Endothelial cell of umbilical vein (primary cell): ENCODE results near the gene WNT4. TPM values are rescaled to one million over a fixed set of nuclear protein-coding genes. Genes with fewer than 3 reads are reported as not detected.

Experiments used
- BruUV-seq: library from RNA; stranded (reverse); fragments of 400-500 nt; replicated peaks from 2 replicates; lab custom pipeline; 2021; lab: Mats Ljungman, UMichigan
- CTCF ChIA-PET: fragments of 300-600, 350-600 bp; sonication (Branson Sonifier 250); formaldehyde crosslinking; loops from one replicate; lab custom pipeline; 2021; ENCODE audit warnings: antibody characterized with exemption, inconsistent platforms; lab: Charles Lee
- POLR2A ChIA-PET: fragments of 300-600, 350-600 bp; sonication (Branson Sonifier 250); formaldehyde crosslinking; loops from one replicate; lab custom pipeline; 2021; ENCODE audit warnings: antibody characterized with exemption, inconsistent platforms; lab: Charles Lee
- DNase-seq: peaks from one replicate; pipeline ENCODE4 v3.0.0-alpha.2; 2011; ENCODE audit warnings: low read depth, low spot score
- FAIRE-seq: peaks from 2 replicates; lab custom pipeline; 2011; peaks lifted over from hg19 to GRCh38; lab: Jason Lieb, UNC
- H2AFZ ChIP-seq: 2 replicates; pipeline ENCODE4 v1.6.0; 2012; ENCODE audit warnings: low read depth, low read length, control low read depth, inconsistent platforms
- H3K27ac ChIP-seq: 2 replicates; pipeline ENCODE4 v1.5.1; 2011; ENCODE audit warnings: low read depth, mild to moderate bottlenecking, control low read depth, low read length, moderate library complexity; ENCODE audit not compliant: insufficient read depth
- H3K27me3 ChIP-seq, 2 experiments: 2 replicates each; pipeline versions ENCODE4 v1.6.0 to v1.6.1; 2011; ENCODE audit warnings: low read length in 2 of 2, mixed read lengths in 1 of 2; ENCODE audit not compliant: control insufficient read depth in 2 of 2, insufficient read depth in 2 of 2
- H3K36me3 ChIP-seq, 2 experiments: 2 replicates in 1 of 2; 3 replicates in 1 of 2; pipeline ENCODE4 v1.5.1; 2011; ENCODE audit warnings: low read length in 2 of 2, mild to moderate bottlenecking in 1 of 2, moderate library complexity in 1 of 2; ENCODE audit not compliant: control insufficient read depth in 2 of 2, insufficient read depth in 2 of 2; ENCODE audit errors: extremely low read depth in 1 of 2
- H3K4me1 ChIP-seq: 3 replicates; pipeline ENCODE4 v1.5.1; 2011; ENCODE audit warnings: mild to moderate bottlenecking, low read length; ENCODE audit not compliant: control insufficient read depth, insufficient read depth; ENCODE audit errors: extremely low read depth
- H3K4me2 ChIP-seq: 2 replicates; pipeline ENCODE4 v1.6.1; 2011; ENCODE audit warnings: low read length, control low read depth, mixed read lengths; ENCODE audit not compliant: insufficient read depth
- H3K4me3 ChIP-seq, 3 experiments: fragments of 200-600 bp in 1 of 3; sonication (generic), shearing (Covaris generic) in 1 of 3; replicated peaks in 1 of 3; 2 replicates each; pipeline ENCODE4 v1.5.1; 2011 to 2016; ENCODE audit warnings: control low read depth in 3 of 3, low read length in 3 of 3, mild to moderate bottlenecking in 2 of 3, inconsistent platforms in 1 of 3, low read depth in 1 of 3, moderate library complexity in 1 of 3; ENCODE audit not compliant: insufficient read depth in 1 of 3
- H3K79me2 ChIP-seq: 2 replicates; pipeline ENCODE4 v1.6.0; 2012; ENCODE audit warnings: low read length, inconsistent platforms; ENCODE audit not compliant: control insufficient read depth, insufficient read depth
- H3K9ac ChIP-seq: replicated peaks from 2 replicates; pipeline ENCODE3; 2011; ENCODE audit warnings: low read length, control low read depth; ENCODE audit not compliant: insufficient read depth; ENCODE audit errors: extremely low read depth
- H3K9me1 ChIP-seq: replicated peaks from 3 replicates; pipeline ENCODE4 v1.6.0; 2011; ENCODE audit warnings: mild to moderate bottlenecking, low read length; ENCODE audit not compliant: control insufficient read depth, insufficient read depth; ENCODE audit errors: extremely low read depth
- H3K9me3 ChIP-seq: replicated peaks from 2 replicates; pipeline ENCODE4 v1.5.1; 2012; ENCODE audit warnings: low read length, inconsistent platforms; ENCODE audit not compliant: control insufficient read depth, insufficient read depth
- H4K20me1 ChIP-seq: replicated peaks from 2 replicates; pipeline ENCODE3; 2011; ENCODE audit warnings: mild to moderate bottlenecking, low read length; ENCODE audit not compliant: control insufficient read depth, insufficient read depth; ENCODE audit errors: extremely low read depth
- EZH2 ChIP-seq: IDR thresholded peaks from 2 replicates; pipeline ENCODE4 v1.6.1; 2012; ENCODE audit warnings: borderline replicate concordance, low read depth, mild to moderate bottlenecking, moderate library complexity, low read length, inconsistent platforms; ENCODE audit not compliant: severe bottlenecking
- FOS ChIP-seq: IDR thresholded peaks from 2 replicates; pipeline ENCODE4 v1.6.1; 2011; ENCODE audit warnings: mild to moderate bottlenecking, low read length, moderate library complexity, borderline replicate concordance; ENCODE audit not compliant: insufficient read depth
- GATA2 ChIP-seq: IDR thresholded peaks from 2 replicates; pipeline ENCODE4 v1.7.0; 2011; ENCODE audit warnings: low read depth, mild to moderate bottlenecking, moderate library complexity, mixed read lengths, low read length; ENCODE audit not compliant: insufficient read length, insufficient read depth
- JUN ChIP-seq: IDR thresholded peaks from 2 replicates; pipeline ENCODE4 v1.6.1; 2011; ENCODE audit warnings: borderline replicate concordance, low read depth; ENCODE audit not compliant: insufficient read length, insufficient read depth
- MYC ChIP-seq: IDR thresholded peaks from one replicate; pipeline ENCODE4 v1.6.1; 2011; ENCODE audit warnings: mild to moderate bottlenecking, low read depth, low read length
- POLR2A ChIP-seq: IDR thresholded peaks from 2 replicates; pipeline ENCODE4 v1.6.1; 2012; ENCODE audit warnings: low read depth, mild to moderate bottlenecking, control low read depth, low read length
- POLR2AphosphoS5 ChIP-seq: IDR thresholded peaks from 2 replicates; pipeline ENCODE4 v1.6.1; 2012; ENCODE audit warnings: low read depth, mild to moderate bottlenecking, control low read depth, low read length, moderate library complexity; ENCODE audit not compliant: insufficient read depth
- dilution Hi-C: fragments of 300-500 bp; cut with MboI; formaldehyde crosslinking; loops from one replicate; pipeline ENCODE4 v1.15.0; 2019; ENCODE audit warnings: low sequenced_read_pairs; ENCODE audit not compliant: extremely low pct_ligation_motif_present
- intact Hi-C: fragments of 100-400 bp; cut with micrococcal nuclease; formaldehyde crosslinking; loops from one replicate; pipeline ENCODE4 v1.10.0; 2022
- polyA plus RNA-seq, 4 experiments: library from polyadenylated mRNA; depleted of rRNA in 3 of 4; stranded (reverse) in 3 of 4; unstranded in 1 of 4; fragments of >200 nt; gene quantifications; 2 replicates each; pipeline versions ENCODE4 v1.2.1 to v1.2.3, GENCODE V29; 2011 to 2012; ENCODE audit warnings: missing spikeins in 1 of 4
- total RNA-seq: library from RNA; stranded (reverse); gene quantifications from 2 replicates; pipeline ENCODE4 v1.2.3, GENCODE V29; 2021
- TF ChIP-seq, protein P1 (sequence below), 2 donors: IDR thresholded peaks; 1 replicate in 1 of 2; 2 replicates in 1 of 2; pipeline ENCODE4 v1.5.1; 2011; ENCODE audit warnings: low read length in 2 of 2, mild to moderate bottlenecking in 2 of 2, moderate library complexity in 2 of 2, control low read depth in 1 of 2, inconsistent platforms in 1 of 2, low read depth in 1 of 2; ENCODE audit not compliant: insufficient read depth in 1 of 2; ENCODE audit errors: extremely low read depth in 1 of 2
- TF ChIP-seq, protein P2 (sequence below): IDR thresholded peaks from 2 replicates; pipeline ENCODE4 v1.6.1; 2011; ENCODE audit not compliant: insufficient read depth, insufficient read length

Gene WNT4
- total and polyA plus RNA-seq, 2 donors (not counting 3 experiments of a cell fraction or from before 2014, with no cell fraction given) = 0.06 TPM; not detected in 1

DNA sequence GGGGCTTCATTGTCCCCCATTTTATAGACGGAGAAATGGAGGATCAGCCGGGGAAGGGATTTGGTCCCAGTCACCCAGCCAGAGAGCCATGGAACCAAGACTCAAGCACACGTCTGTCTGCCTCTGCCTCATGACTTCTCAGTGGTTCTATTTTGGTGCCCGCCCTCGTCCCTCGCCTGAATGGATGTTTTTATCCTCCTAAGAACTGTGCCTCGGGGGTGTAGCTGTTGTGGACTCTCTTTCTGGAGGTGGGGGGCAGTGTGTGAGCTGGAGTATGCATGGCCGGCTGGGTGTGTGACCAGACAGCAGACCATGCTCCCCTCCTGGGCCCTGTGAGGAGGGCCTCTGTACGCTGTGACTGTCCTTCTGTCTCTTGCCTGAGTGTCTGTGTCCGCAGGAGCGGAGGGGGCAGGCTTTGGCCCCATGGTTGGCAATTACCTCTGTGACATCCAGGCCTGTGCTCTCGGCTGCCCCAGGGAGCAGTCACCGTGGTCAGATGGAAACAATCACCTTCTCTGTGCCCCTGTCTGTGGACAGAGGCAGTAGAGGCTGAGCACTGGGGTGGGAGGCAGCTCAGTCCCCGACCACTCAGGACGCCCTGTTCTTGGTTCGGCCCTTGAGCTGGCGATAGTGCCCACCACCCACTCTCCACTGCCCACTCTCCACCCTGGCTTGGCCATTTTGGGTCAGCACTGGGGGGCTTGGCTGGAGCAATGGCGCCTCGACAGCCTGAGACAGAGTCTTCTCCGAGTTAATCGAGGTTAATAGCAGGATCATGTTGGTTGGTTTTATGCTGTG lies 20.4 kb downstream of the WNT4 start:
- dilution Hi-C loops = no loop called here
- Histone ChIP-seq H3K9ac (no peak overlapping the region), H3K27ac (no peak overlapping the region), H3K9me3 (no peaks in the 10 kb centered on the region), H3K9me1 (no peaks in the 10 kb centered on the region), H4K20me1 (peaks cover 3% of the 10 kb centered on the region), H3K27me3 (no peaks in the 10 kb centered on the region), H3K4me3 (no peak overlapping the region), H3K79me2 (no peaks in the 10 kb centered on the region), H3K4me2 (no peak overlapping the region), H3K4me1 (no peaks in the 10 kb centered on the region), H2AFZ (no peak overlapping the region), H3K36me3 (peaks cover 0 to 17% of the 10 kb centered on the region in 2 experiments)
- CTCF ChIA-PET = interaction anchor here (1.0 to 4.1 kb wide), 2 partner anchors 9 to 17 kb away, joined by 4 to 24 read pairs; no protein-coding TSS in a partner anchor
- POLR2A ChIA-PET = no interaction called here
- DNase-seq (no peak), FAIRE-seq (no peak)
- intact Hi-C loops = no loop called here
- TSS peak; percentile 4 for BruUV-seq
- TF ChIP-seq, protein P1, sequence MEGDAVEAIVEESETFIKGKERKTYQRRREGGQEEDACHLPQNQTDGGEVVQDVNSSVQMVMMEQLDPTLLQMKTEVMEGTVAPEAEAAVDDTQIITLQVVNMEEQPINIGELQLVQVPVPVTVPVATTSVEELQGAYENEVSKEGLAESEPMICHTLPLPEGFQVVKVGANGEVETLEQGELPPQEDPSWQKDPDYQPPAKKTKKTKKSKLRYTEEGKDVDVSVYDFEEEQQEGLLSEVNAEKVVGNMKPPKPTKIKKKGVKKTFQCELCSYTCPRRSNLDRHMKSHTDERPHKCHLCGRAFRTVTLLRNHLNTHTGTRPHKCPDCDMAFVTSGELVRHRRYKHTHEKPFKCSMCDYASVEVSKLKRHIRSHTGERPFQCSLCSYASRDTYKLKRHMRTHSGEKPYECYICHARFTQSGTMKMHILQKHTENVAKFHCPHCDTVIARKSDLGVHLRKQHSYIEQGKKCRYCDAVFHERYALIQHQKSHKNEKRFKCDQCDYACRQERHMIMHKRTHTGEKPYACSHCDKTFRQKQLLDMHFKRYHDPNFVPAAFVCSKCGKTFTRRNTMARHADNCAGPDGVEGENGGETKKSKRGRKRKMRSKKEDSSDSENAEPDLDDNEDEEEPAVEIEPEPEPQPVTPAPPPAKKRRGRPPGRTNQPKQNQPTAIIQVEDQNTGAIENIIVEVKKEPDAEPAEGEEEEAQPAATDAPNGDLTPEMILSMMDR (IDR thresholded peaks at IDR 0.05; ENCODE audit: extremely low read depth in 1 of 2, insufficient read depth in 1 of 2, low read depth in 1 of 2, low read length in 2 of 2) = no peak
- TF ChIP-seq GATA2 = no peak
- TF ChIP-seq JUN = no peak
- no peak for TF ChIP-seq MYC
- no peak for TF ChIP-seq FOS
- TF ChIP-seq POLR2AphosphoS5 = no peak
- TF ChIP-seq, protein P2, sequence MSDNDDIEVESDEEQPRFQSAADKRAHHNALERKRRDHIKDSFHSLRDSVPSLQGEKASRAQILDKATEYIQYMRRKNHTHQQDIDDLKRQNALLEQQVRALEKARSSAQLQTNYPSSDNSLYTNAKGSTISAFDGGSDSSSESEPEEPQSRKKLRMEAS = no peak
- TF ChIP-seq POLR2A = no peak
- no peak for TF ChIP-seq EZH2
